H1 (cell line): ENCODE results near the gene ASB1. TPM values are rescaled to one million over a fixed set of nuclear protein-coding genes. Genes with fewer than 3 reads are reported as not detected.

ENCODE experiments used
- CTCF ChIA-PET: fragments of 300-600 bp; sonication (Branson Sonifier 250); formaldehyde crosslinking; loops from one replicate; lab custom pipeline; 2021; ENCODE audit not compliant: partially characterized antibody; lab: Charles Lee
- POLR2A ChIA-PET: fragments of 300-600 bp; sonication (Branson Sonifier 250); formaldehyde crosslinking; loops from one replicate; lab custom pipeline; 2021; ENCODE audit warnings: inconsistent platforms; ENCODE audit not compliant: partially characterized antibody; lab: Charles Lee
- DNase-seq, 2 experiments: peaks; one replicate each; pipeline versions ENCODE4 v3.0.0 to v3.0.0-alpha.2; 2010 to 2022; ENCODE audit warnings: low spot score in 2 of 2, low read depth in 1 of 2, mixed read lengths in 1 of 2
- FAIRE-seq: peaks from 2 replicates; lab custom pipeline; 2011; peaks lifted over from hg19 to GRCh38; lab: Jason Lieb, UNC
- H2AFZ ChIP-seq: 2 replicates; pipeline ENCODE4 v1.8.1; 2012; ENCODE audit warnings: low read length, inconsistent platforms
- H2AK5ac ChIP-seq: 2 replicates; pipeline ENCODE4 v1.6.1; 2013; ENCODE audit warnings: low read depth, low read length
- H2BK120ac ChIP-seq: replicated peaks from 2 replicates; pipeline ENCODE3; 2013; ENCODE audit warnings: low read depth, low read length, inconsistent platforms
- H2BK12ac ChIP-seq: 2 replicates; pipeline ENCODE4 v1.6.1; 2013; ENCODE audit warnings: low read depth, low read length
- H2BK15ac ChIP-seq: 2 replicates; pipeline ENCODE4 v1.6.1; 2013; ENCODE audit warnings: low read length
- H2BK20ac ChIP-seq: 2 replicates; pipeline ENCODE4 v1.6.1; 2013; ENCODE audit warnings: low read length
- H2BK5ac ChIP-seq: 2 replicates; pipeline ENCODE4 v1.6.1; 2013; ENCODE audit warnings: low read depth, low read length
- H3K14ac ChIP-seq: 2 replicates; pipeline ENCODE4 v1.6.1; 2013; ENCODE audit warnings: inconsistent platforms; ENCODE audit not compliant: insufficient read length
- H3K18ac ChIP-seq: 2 replicates; pipeline ENCODE4 v1.6.1; 2013; ENCODE audit warnings: low read length; ENCODE audit errors: extremely low read depth
- H3K23ac ChIP-seq: 2 replicates; pipeline ENCODE4 v1.6.1; 2013; ENCODE audit warnings: inconsistent platforms; ENCODE audit not compliant: insufficient read length
- H3K23me2 ChIP-seq: 2 replicates; pipeline ENCODE4 v1.6.1; 2013; ENCODE audit warnings: low read depth, low read length
- H3K27ac ChIP-seq: 2 replicates; pipeline ENCODE4 v1.6.1; 2011; ENCODE audit warnings: low read depth, low read length, inconsistent platforms
- H3K27me3 ChIP-seq, 4 experiments: replicated peaks in 1 of 4; 1 replicate in 1 of 4; 2 replicates in 3 of 4; pipeline versions ENCODE4 v1.6.1 to v1.8.1; 2011 to 2013; ENCODE audit warnings: low read length in 3 of 4, mild to moderate bottlenecking in 3 of 4, inconsistent platforms in 2 of 4, mixed read lengths in 2 of 4, moderate library complexity in 1 of 4; ENCODE audit not compliant: control insufficient read depth in 3 of 4, insufficient read depth in 3 of 4; ENCODE audit errors: extremely low read depth in 1 of 4
- H3K36me3 ChIP-seq, 4 experiments: 2 replicates each; pipeline versions ENCODE4 v1.6.1 to v1.8.1; 2011 to 2013; ENCODE audit warnings: mild to moderate bottlenecking in 4 of 4, low read length in 3 of 4, moderate library complexity in 2 of 4, control low read depth in 1 of 4, inconsistent platforms in 1 of 4; ENCODE audit not compliant: insufficient read depth in 4 of 4, control insufficient read depth in 2 of 4
- H3K4ac ChIP-seq: replicated peaks from 2 replicates; pipeline ENCODE3; 2013; ENCODE audit warnings: low read length, low read depth, mixed read lengths, inconsistent platforms; ENCODE audit not compliant: insufficient read length
- H3K4me1 ChIP-seq, 4 experiments: replicated peaks in 1 of 4; 1 replicate in 1 of 4; 2 replicates in 3 of 4; pipeline versions ENCODE4 v1.6.1 to v1.8.1; 2011 to 2013; ENCODE audit warnings: low read length in 3 of 4, inconsistent platforms in 2 of 4, mixed read lengths in 1 of 4; ENCODE audit not compliant: insufficient read depth in 4 of 4, control insufficient read depth in 3 of 4
- H3K4me2 ChIP-seq, 2 experiments: 2 replicates each; pipeline versions ENCODE4 v1.6.1 to v1.8.1; 2011 to 2013; ENCODE audit warnings: low read depth in 2 of 2, low read length in 2 of 2, control low read depth in 1 of 2, inconsistent platforms in 1 of 2, mild to moderate bottlenecking in 1 of 2; ENCODE audit not compliant: insufficient read depth in 1 of 2
- H3K4me3 ChIP-seq, 4 experiments: fragments of 200-600, 300-600 bp in 1 of 4; sonication (generic), shearing (Covaris generic), sonication (Bioruptor Twin) in 1 of 4; 2 replicates each; pipeline versions ENCODE4 v1.5.1 to v1.8.1; 2011 to 2016; ENCODE audit warnings: low read length in 4 of 4, low read depth in 3 of 4, control low read depth in 2 of 4, inconsistent platforms in 2 of 4, mild to moderate bottlenecking in 2 of 4, mixed read lengths in 1 of 4, moderate library complexity in 1 of 4; ENCODE audit not compliant: insufficient read depth in 2 of 4; ENCODE audit errors: extremely low read depth in 1 of 4
- H3K56ac ChIP-seq: replicated peaks from 2 replicates; pipeline ENCODE3; 2013; ENCODE audit warnings: low read depth, mild to moderate bottlenecking, mixed read lengths, low read length, inconsistent platforms; ENCODE audit not compliant: insufficient read length
- H3K79me1 ChIP-seq: 2 replicates; pipeline ENCODE4 v1.6.1; 2013; ENCODE audit warnings: low read depth, low read length, control low read depth
- H3K79me2 ChIP-seq, 2 experiments: 2 replicates each; pipeline versions ENCODE4 v1.6.1 to v1.8.1; 2012 to 2013; ENCODE audit warnings: low read length in 2 of 2, mild to moderate bottlenecking in 2 of 2, inconsistent platforms in 1 of 2; ENCODE audit not compliant: insufficient read depth in 2 of 2, control insufficient read depth in 1 of 2
- H3K9ac ChIP-seq, 4 experiments: replicated peaks in 1 of 4; 1 replicate in 1 of 4; 2 replicates in 3 of 4; pipeline versions ENCODE4 v1.6.1 to v1.8.1; 2011 to 2013; ENCODE audit warnings: low read depth in 3 of 4, low read length in 3 of 4, control low read depth in 2 of 4, mild to moderate bottlenecking in 2 of 4, moderate library complexity in 2 of 4, inconsistent platforms in 1 of 4; ENCODE audit errors: extremely low read depth in 1 of 4
- H3K9me3 ChIP-seq, 2 experiments: 2 replicates each; pipeline versions ENCODE4 v1.6.1 to v1.8.1; 2012 to 2013; ENCODE audit warnings: mild to moderate bottlenecking in 2 of 2, moderate library complexity in 2 of 2, control low read depth in 1 of 2, inconsistent platforms in 1 of 2, low read depth in 1 of 2, low read length in 1 of 2, mixed read lengths in 1 of 2; ENCODE audit not compliant: insufficient read depth in 2 of 2
- H4K20me1 ChIP-seq, 2 experiments: replicated peaks in 1 of 2; 2 replicates each; pipeline versions ENCODE3 to v1.8.1; 2011 to 2013; ENCODE audit warnings: inconsistent platforms in 2 of 2, low read length in 2 of 2, mild to moderate bottlenecking in 1 of 2; ENCODE audit not compliant: insufficient read depth in 2 of 2, control insufficient read depth in 1 of 2
- H4K5ac ChIP-seq: 2 replicates; pipeline ENCODE4 v1.6.1; 2013; ENCODE audit warnings: low read length, low read depth, mixed read lengths, inconsistent platforms; ENCODE audit not compliant: insufficient read length
- H4K8ac ChIP-seq: 2 replicates; pipeline ENCODE4 v1.8.0; 2013; ENCODE audit warnings: mild to moderate bottlenecking, moderate library complexity, low read length, inconsistent platforms; ENCODE audit not compliant: insufficient read depth; ENCODE audit errors: extremely low read depth
- H4K91ac ChIP-seq: replicated peaks from 2 replicates; pipeline ENCODE3; 2013; ENCODE audit warnings: low read length, mixed read lengths, inconsistent platforms; ENCODE audit not compliant: insufficient read length
- USF2 ChIP-seq: IDR thresholded peaks from 2 replicates; pipeline ENCODE4 v1.6.1; 2011; ENCODE audit warnings: low read length, improper control_type of control experiment
- WGBS, 2 experiments: shearing (Covaris generic) in 1 of 2; methylation state at CpG; one replicate each; pipeline versions ENCODE4 v1.1.6 to v1.1.7; 2013 to 2015; ENCODE audit warnings: low lambda C conversion rate in 2 of 2, mixed read lengths in 2 of 2, inconsistent platforms in 1 of 2, low coverage in 1 of 2, missing lambda C conversion rate in 1 of 2; ENCODE audit not compliant: insufficient replicate concordance in 2 of 2, insufficient coverage in 1 of 2, insufficient read length in 1 of 2; ENCODE audit errors: extremely low coverage in 1 of 2, missing lambda C conversion rate in 1 of 2; 5-methylcytosine and 5-hydroxymethylcytosine counted together
- polyA plus RNA-seq, 7 experiments: library from polyadenylated mRNA; depleted of rRNA in 3 of 7; stranded (reverse) in 5 of 7; unstranded in 2 of 7; fragments of >200 nt in 5 of 7; fragments of 200-250 nt in 2 of 7; gene quantifications; 1 replicate in 5 of 7; 2 replicates in 1 of 7; 4 replicates in 1 of 7; pipeline versions ENCODE4 v1.2.1 to v1.2.3, GENCODE V29; 2011 to 2013; ENCODE audit warnings: missing spikeins in 2 of 7, mixed read lengths in 2 of 7
- total RNA-seq: library from RNA; stranded (reverse); fragmentation: NEBNext Ultra II Directional; extraction: Animal tissue kit (Norgen Biotek cat#: 25700); gene quantifications from 2 replicates; pipeline ENCODE4 v1.2.1, GENCODE V29; 2021

ASB1 gene
- total and polyA plus RNA-seq, 2 of the 8 experiments (the other 6 are each of a cell fraction or from before 2014, with no cell fraction given), result 24.1 to 36.0 TPM

- peaks cover 0 to 11% (median 5%) of the 10 kb centered on the region in 4 experiments; a peak in 5 of 7 replicates for H3K4me1 ChIP-seq
- 0 out of 2 replicates have a peak overlapping the region, but pooled peaks have one; percentile 19 for H4K8ac ChIP-seq
- H3K27me3 ChIP-seq, result no peaks in the 10 kb centered on the region
- no peak overlapping the region for H4K91ac ChIP-seq
- H4K20me1 ChIP-seq, result no peaks in the 10 kb centered on the region
- POLR2A ChIA-PET, result no interaction called here
- no peaks in the 10 kb centered on the region for H3K23me2 ChIP-seq
- H2AFZ ChIP-seq, result no peak overlapping the region
- H3K79me1 ChIP-seq, result peaks cover 4% of the 10 kb centered on the region; the same call in 1 of the 2 replicates
- H2AK5ac ChIP-seq, result no peak overlapping the region
- H3K4ac ChIP-seq, result no peak overlapping the region
- no peak overlapping the region for H3K18ac ChIP-seq
- no peak overlapping the region for H3K9ac ChIP-seq
- no peaks in the 10 kb centered on the region for H3K36me3 ChIP-seq
- no peak overlapping the region for H4K5ac ChIP-seq
- no peak overlapping the region for H2BK120ac ChIP-seq
- 0 out of 2 replicates have a peak overlapping the region, but pooled peaks have one; percentile 52 for H2BK5ac ChIP-seq
- H2BK20ac ChIP-seq, result no peak overlapping the region
- FAIRE-seq, result no peak
- H2BK12ac ChIP-seq, result no peak overlapping the region
- DNase-seq, result no peak
- no peak overlapping the region for H3K4me3 ChIP-seq
- no peaks in the 10 kb centered on the region for H3K9me3 ChIP-seq
- H3K23ac ChIP-seq, result no peak overlapping the region
- no peak overlapping the region for H2BK15ac ChIP-seq
- no peak overlapping the region for H3K14ac ChIP-seq
- no peak overlapping the region for H3K27ac ChIP-seq
- CTCF ChIA-PET, result interaction anchor here (1.1 kb wide), 1 partner anchor 30 kb away, joined by 3 read pairs; no protein-coding TSS in a partner anchor
- WGBS, 2 experiments, result 95% methylated on average over 11 of the region's 11 CpGs; no CpG with 5 or more reads in 1 of the 2 experiments
- no peak overlapping the region for H3K56ac ChIP-seq
- H3K79me2 ChIP-seq, result no peaks in the 10 kb centered on the region
- H3K4me2 ChIP-seq, result no peak overlapping the region
- TF ChIP-seq USF2, result no peak
These were observed 19.2 kb upstream of the ASB1 start for GRCh38 chr2:238407566-238407965.
